ENCODE results near the gene IQSEC3.
A peak's percentile ranks its signal among the peaks of the same experiment; 100 is the strongest.
"Not testable (repeated sequence)": the region's sequence is repeated elsewhere in the genome, so short reads cannot be mapped to it uniquely, and the experiment has no call there.

Gene IQSEC3

GRCh38 chr12:215116-215515 is 148.5 kb downstream of the IQSEC3 start:
- Mint-ChIP-seq H3K36me3 (ENCODE audit: low read depth) (no peaks in the 10 kb centered on the region), H3K4me3 (no peak overlapping the region), H3K27ac (peak overlapping the region in 1 of 3 experiments; percentile 49), H3K27me3 (ENCODE audit: low read depth) (peaks cover 48% of the 10 kb centered on the region), H3K9me3 (no peaks in the 10 kb centered on the region), H3K4me1 (peaks cover 50% of the 10 kb centered on the region)
- TF ChIP-seq CTCF (IDR thresholded peaks at IDR 0.05; ENCODE audit: unreplicated experiment in 3 of 3): no peak

GRCh38 chr12:217029-217428 is 150.5 kb downstream of the IQSEC3 start:
- not testable (repeated sequence) for H3K4me3 Mint-ChIP-seq; H3K36me3 Mint-ChIP-seq (ENCODE audit: low read depth); H3K27ac Mint-ChIP-seq; H3K9me3 Mint-ChIP-seq
- peaks cover 34% of the 10 kb centered on the region for H3K4me1 Mint-ChIP-seq
- peaks cover 34% of the 10 kb centered on the region for H3K27me3 Mint-ChIP-seq (ENCODE audit: low read depth)

- peaks cover 29% of the 10 kb centered on the region for H3K4me1 Mint-ChIP-seq
- H3K27ac Mint-ChIP-seq: peak overlapping the region in 1 of 3 experiments; percentile 54
- H3K36me3 Mint-ChIP-seq (ENCODE audit: low read depth): no peaks in the 10 kb centered on the region
- H3K4me3 Mint-ChIP-seq: no peak overlapping the region
- TF ChIP-seq CTCF (IDR thresholded peaks at IDR 0.05; ENCODE audit: unreplicated experiment in 3 of 3): no peak
- no peaks in the 10 kb centered on the region for H3K9me3 Mint-ChIP-seq
- H3K27me3 Mint-ChIP-seq (ENCODE audit: low read depth): peaks cover 27% of the 10 kb centered on the region
These were observed 151.7 kb downstream of the IQSEC3 start for GRCh38 chr12:218221-218620.

GRCh38 chr12:218728-219590 is 152.4 kb downstream of the IQSEC3 start:
- no peaks in the 10 kb centered on the region for H3K36me3 Mint-ChIP-seq (ENCODE audit: low read depth)
- H3K4me1 Mint-ChIP-seq: peaks cover 26% of the 10 kb centered on the region
- no peak for TF ChIP-seq CTCF (IDR thresholded peaks at IDR 0.05; ENCODE audit: unreplicated experiment in 3 of 3)
- H3K27ac Mint-ChIP-seq: peak overlapping the region; percentile 2 to 21 (median 4)
- no peaks in the 10 kb centered on the region for H3K9me3 Mint-ChIP-seq
- no peak overlapping the region for H3K4me3 Mint-ChIP-seq
- peaks cover 20% of the 10 kb centered on the region for H3K27me3 Mint-ChIP-seq (ENCODE audit: low read depth)

- no peak overlapping the region for H3K27ac Mint-ChIP-seq
- H3K27me3 Mint-ChIP-seq (ENCODE audit: low read depth): peaks cover 16% of the 10 kb centered on the region
- H3K9me3 Mint-ChIP-seq: no peaks in the 10 kb centered on the region
- H3K4me3 Mint-ChIP-seq: no peak overlapping the region
- TF ChIP-seq CTCF (IDR thresholded peaks at IDR 0.05; ENCODE audit: unreplicated experiment in 3 of 3): peak; percentile 91 to 92 (median 91)
- no peaks in the 10 kb centered on the region for H3K36me3 Mint-ChIP-seq (ENCODE audit: low read depth)
- peaks cover 24% of the 10 kb centered on the region for H3K4me1 Mint-ChIP-seq
These were observed 153.4 kb downstream of the IQSEC3 start for GRCh38 chr12:219891-220352.

- H3K36me3 Mint-ChIP-seq (ENCODE audit: low read depth): no peaks in the 10 kb centered on the region
- TF ChIP-seq CTCF (IDR thresholded peaks at IDR 0.05; ENCODE audit: unreplicated experiment in 3 of 3): no peak
- H3K4me3 Mint-ChIP-seq: no peak overlapping the region
- no peaks in the 10 kb centered on the region for H3K9me3 Mint-ChIP-seq
- H3K27ac Mint-ChIP-seq: no peak overlapping the region
- peaks cover 16% of the 10 kb centered on the region for H3K27me3 Mint-ChIP-seq (ENCODE audit: low read depth)
- H3K4me1 Mint-ChIP-seq: peaks cover 24% of the 10 kb centered on the region
These were observed 153.9 kb downstream of the IQSEC3 start for GRCh38 chr12:220491-220890.
